H1 (cell line): ENCODE measurements around the gene ASAP3. TPM values are rescaled to one million over a fixed set of nuclear protein-coding genes. Genes with fewer than 3 reads are reported as not detected.

Source experiments
- CTCF ChIA-PET: fragments of 300-600 bp; sonication (Branson Sonifier 250); formaldehyde crosslinking; loops from one replicate; lab custom pipeline; 2021; ENCODE audit not compliant: partially characterized antibody; lab: Charles Lee
- POLR2A ChIA-PET: fragments of 300-600 bp; sonication (Branson Sonifier 250); formaldehyde crosslinking; loops from one replicate; lab custom pipeline; 2021; ENCODE audit warnings: inconsistent platforms; ENCODE audit not compliant: partially characterized antibody; lab: Charles Lee
- DNase-seq, 2 experiments: peaks; one replicate each; pipeline versions ENCODE4 v3.0.0 to v3.0.0-alpha.2; 2010 to 2022; ENCODE audit warnings: low spot score in 2 of 2, low read depth in 1 of 2, mixed read lengths in 1 of 2
- FAIRE-seq: peaks from 2 replicates; lab custom pipeline; 2011; peaks lifted over from hg19 to GRCh38; lab: Jason Lieb, UNC
- H2AFZ ChIP-seq: 2 replicates; pipeline ENCODE4 v1.8.1; 2012; ENCODE audit warnings: low read length, inconsistent platforms
- H2AK5ac ChIP-seq: 2 replicates; pipeline ENCODE4 v1.6.1; 2013; ENCODE audit warnings: low read depth, low read length
- H2BK120ac ChIP-seq: replicated peaks from 2 replicates; pipeline ENCODE3; 2013; ENCODE audit warnings: low read depth, low read length, inconsistent platforms
- H2BK12ac ChIP-seq: 2 replicates; pipeline ENCODE4 v1.6.1; 2013; ENCODE audit warnings: low read depth, low read length
- H2BK15ac ChIP-seq: 2 replicates; pipeline ENCODE4 v1.6.1; 2013; ENCODE audit warnings: low read length
- H2BK20ac ChIP-seq: 2 replicates; pipeline ENCODE4 v1.6.1; 2013; ENCODE audit warnings: low read length
- H2BK5ac ChIP-seq: 2 replicates; pipeline ENCODE4 v1.6.1; 2013; ENCODE audit warnings: low read depth, low read length
- H3K14ac ChIP-seq: 2 replicates; pipeline ENCODE4 v1.6.1; 2013; ENCODE audit warnings: inconsistent platforms; ENCODE audit not compliant: insufficient read length
- H3K18ac ChIP-seq: 2 replicates; pipeline ENCODE4 v1.6.1; 2013; ENCODE audit warnings: low read length; ENCODE audit errors: extremely low read depth
- H3K23ac ChIP-seq: 2 replicates; pipeline ENCODE4 v1.6.1; 2013; ENCODE audit warnings: inconsistent platforms; ENCODE audit not compliant: insufficient read length
- H3K23me2 ChIP-seq: 2 replicates; pipeline ENCODE4 v1.6.1; 2013; ENCODE audit warnings: low read depth, low read length
- H3K27ac ChIP-seq: 2 replicates; pipeline ENCODE4 v1.6.1; 2011; ENCODE audit warnings: low read depth, low read length, inconsistent platforms
- H3K27me3 ChIP-seq, 4 experiments: replicated peaks in 1 of 4; 1 replicate in 1 of 4; 2 replicates in 3 of 4; pipeline versions ENCODE4 v1.6.1 to v1.8.1; 2011 to 2013; ENCODE audit warnings: low read length in 3 of 4, mild to moderate bottlenecking in 3 of 4, inconsistent platforms in 2 of 4, mixed read lengths in 2 of 4, moderate library complexity in 1 of 4; ENCODE audit not compliant: control insufficient read depth in 3 of 4, insufficient read depth in 3 of 4; ENCODE audit errors: extremely low read depth in 1 of 4
- H3K36me3 ChIP-seq, 4 experiments: 2 replicates each; pipeline versions ENCODE4 v1.6.1 to v1.8.1; 2011 to 2013; ENCODE audit warnings: mild to moderate bottlenecking in 4 of 4, low read length in 3 of 4, moderate library complexity in 2 of 4, control low read depth in 1 of 4, inconsistent platforms in 1 of 4; ENCODE audit not compliant: insufficient read depth in 4 of 4, control insufficient read depth in 2 of 4
- H3K4ac ChIP-seq: replicated peaks from 2 replicates; pipeline ENCODE3; 2013; ENCODE audit warnings: low read length, low read depth, mixed read lengths, inconsistent platforms; ENCODE audit not compliant: insufficient read length
- H3K4me1 ChIP-seq, 4 experiments: replicated peaks in 1 of 4; 1 replicate in 1 of 4; 2 replicates in 3 of 4; pipeline versions ENCODE4 v1.6.1 to v1.8.1; 2011 to 2013; ENCODE audit warnings: low read length in 3 of 4, inconsistent platforms in 2 of 4, mixed read lengths in 1 of 4; ENCODE audit not compliant: insufficient read depth in 4 of 4, control insufficient read depth in 3 of 4
- H3K4me2 ChIP-seq, 2 experiments: 2 replicates each; pipeline versions ENCODE4 v1.6.1 to v1.8.1; 2011 to 2013; ENCODE audit warnings: low read depth in 2 of 2, low read length in 2 of 2, control low read depth in 1 of 2, inconsistent platforms in 1 of 2, mild to moderate bottlenecking in 1 of 2; ENCODE audit not compliant: insufficient read depth in 1 of 2
- H3K4me3 ChIP-seq, 4 experiments: fragments of 200-600, 300-600 bp in 1 of 4; sonication (generic), shearing (Covaris generic), sonication (Bioruptor Twin) in 1 of 4; 2 replicates each; pipeline versions ENCODE4 v1.5.1 to v1.8.1; 2011 to 2016; ENCODE audit warnings: low read length in 4 of 4, low read depth in 3 of 4, control low read depth in 2 of 4, inconsistent platforms in 2 of 4, mild to moderate bottlenecking in 2 of 4, mixed read lengths in 1 of 4, moderate library complexity in 1 of 4; ENCODE audit not compliant: insufficient read depth in 2 of 4; ENCODE audit errors: extremely low read depth in 1 of 4
- H3K56ac ChIP-seq: replicated peaks from 2 replicates; pipeline ENCODE3; 2013; ENCODE audit warnings: low read depth, mild to moderate bottlenecking, mixed read lengths, low read length, inconsistent platforms; ENCODE audit not compliant: insufficient read length
- H3K79me1 ChIP-seq: 2 replicates; pipeline ENCODE4 v1.6.1; 2013; ENCODE audit warnings: low read depth, low read length, control low read depth
- H3K79me2 ChIP-seq, 2 experiments: 2 replicates each; pipeline versions ENCODE4 v1.6.1 to v1.8.1; 2012 to 2013; ENCODE audit warnings: low read length in 2 of 2, mild to moderate bottlenecking in 2 of 2, inconsistent platforms in 1 of 2; ENCODE audit not compliant: insufficient read depth in 2 of 2, control insufficient read depth in 1 of 2
- H3K9ac ChIP-seq, 4 experiments: replicated peaks in 1 of 4; 1 replicate in 1 of 4; 2 replicates in 3 of 4; pipeline versions ENCODE4 v1.6.1 to v1.8.1; 2011 to 2013; ENCODE audit warnings: low read depth in 3 of 4, low read length in 3 of 4, control low read depth in 2 of 4, mild to moderate bottlenecking in 2 of 4, moderate library complexity in 2 of 4, inconsistent platforms in 1 of 4; ENCODE audit errors: extremely low read depth in 1 of 4
- H3K9me3 ChIP-seq, 2 experiments: 2 replicates each; pipeline versions ENCODE4 v1.6.1 to v1.8.1; 2012 to 2013; ENCODE audit warnings: mild to moderate bottlenecking in 2 of 2, moderate library complexity in 2 of 2, control low read depth in 1 of 2, inconsistent platforms in 1 of 2, low read depth in 1 of 2, low read length in 1 of 2, mixed read lengths in 1 of 2; ENCODE audit not compliant: insufficient read depth in 2 of 2
- H4K20me1 ChIP-seq, 2 experiments: replicated peaks in 1 of 2; 2 replicates each; pipeline versions ENCODE3 to v1.8.1; 2011 to 2013; ENCODE audit warnings: inconsistent platforms in 2 of 2, low read length in 2 of 2, mild to moderate bottlenecking in 1 of 2; ENCODE audit not compliant: insufficient read depth in 2 of 2, control insufficient read depth in 1 of 2
- H4K5ac ChIP-seq: 2 replicates; pipeline ENCODE4 v1.6.1; 2013; ENCODE audit warnings: low read length, low read depth, mixed read lengths, inconsistent platforms; ENCODE audit not compliant: insufficient read length
- H4K8ac ChIP-seq: 2 replicates; pipeline ENCODE4 v1.8.0; 2013; ENCODE audit warnings: mild to moderate bottlenecking, moderate library complexity, low read length, inconsistent platforms; ENCODE audit not compliant: insufficient read depth; ENCODE audit errors: extremely low read depth
- H4K91ac ChIP-seq: replicated peaks from 2 replicates; pipeline ENCODE3; 2013; ENCODE audit warnings: low read length, mixed read lengths, inconsistent platforms; ENCODE audit not compliant: insufficient read length
- NANOG ChIP-seq: IDR thresholded peaks from 2 replicates; pipeline ENCODE4 v1.6.1; 2011; ENCODE audit warnings: low read length, low read depth, mild to moderate bottlenecking, inconsistent platforms; ENCODE audit not compliant: insufficient read depth, poor library complexity, severe bottlenecking
- RBBP5 ChIP-seq: IDR thresholded peaks from 2 replicates; pipeline ENCODE4 v1.7.1; 2012; ENCODE audit warnings: low read depth, mild to moderate bottlenecking, inconsistent platforms, low read length, moderate library complexity, borderline replicate concordance
- SIRT6 ChIP-seq: IDR thresholded peaks from one replicate; pipeline ENCODE4 v1.7.1; 2012; ENCODE audit warnings: low read length, inconsistent platforms
- WGBS, 2 experiments: shearing (Covaris generic) in 1 of 2; methylation state at CpG; one replicate each; pipeline versions ENCODE4 v1.1.6 to v1.1.7; 2013 to 2015; ENCODE audit warnings: low lambda C conversion rate in 2 of 2, mixed read lengths in 2 of 2, inconsistent platforms in 1 of 2, low coverage in 1 of 2, missing lambda C conversion rate in 1 of 2; ENCODE audit not compliant: insufficient replicate concordance in 2 of 2, insufficient coverage in 1 of 2, insufficient read length in 1 of 2; ENCODE audit errors: extremely low coverage in 1 of 2, missing lambda C conversion rate in 1 of 2; 5-methylcytosine and 5-hydroxymethylcytosine counted together
- polyA plus RNA-seq, 7 experiments: library from polyadenylated mRNA; depleted of rRNA in 3 of 7; stranded (reverse) in 5 of 7; unstranded in 2 of 7; fragments of >200 nt in 5 of 7; fragments of 200-250 nt in 2 of 7; gene quantifications; 1 replicate in 5 of 7; 2 replicates in 1 of 7; 4 replicates in 1 of 7; pipeline versions ENCODE4 v1.2.1 to v1.2.3, GENCODE V29; 2011 to 2013; ENCODE audit warnings: missing spikeins in 2 of 7, mixed read lengths in 2 of 7
- total RNA-seq: library from RNA; stranded (reverse); fragmentation: NEBNext Ultra II Directional; extraction: Animal tissue kit (Norgen Biotek cat#: 25700); gene quantifications from 2 replicates; pipeline ENCODE4 v1.2.1, GENCODE V29; 2021

ASAP3 gene
- total and polyA plus RNA-seq, 2 of the 8 experiments (the other 6 are each of a cell fraction or from before 2014, with no cell fraction given), result 53.1 to 58.0 TPM

GRCh38 chr1:23480187-23481025, 3.6 kb downstream of the ASAP3 start:
- FAIRE-seq (no peak), DNase-seq (no peak)
- Histone ChIP-seq H2BK12ac (0 out of 2 replicates have a peak overlapping the region, but pooled peaks have one; percentile 27), H3K14ac (no peak overlapping the region), H3K23ac (no peak overlapping the region), H3K18ac (no peak overlapping the region), H2BK5ac (no peak overlapping the region), H3K36me3 (no peaks in the 10 kb centered on the region), H4K5ac (no peak overlapping the region), H3K4me3 (no peak overlapping the region), H3K79me1 (peaks cover 12% of the 10 kb centered on the region), H2BK20ac (0 out of 2 replicates have a peak overlapping the region, but pooled peaks have one; percentile 32), H2BK15ac (no peak overlapping the region), H3K4ac (no peak overlapping the region), H3K79me2 (peaks cover 0 to 43% of the 10 kb centered on the region in 2 experiments; a peak in 2 of 4 replicates), H3K56ac (no peak overlapping the region), H3K27ac (no peak overlapping the region), H3K27me3 (peaks cover 0 to 5% (median 2%) of the 10 kb centered on the region in 4 experiments; a peak in 4 of 7 replicates), H4K91ac (no peak overlapping the region), H2AK5ac (no peak overlapping the region), H4K8ac (no peak overlapping the region), H3K23me2 (peaks cover 15% of the 10 kb centered on the region), H3K9ac (no peak overlapping the region), H4K20me1 (peaks cover 13 to 26% of the 10 kb centered on the region in 2 experiments), H2AFZ (no peak overlapping the region), H3K4me2 (no peak overlapping the region), H3K4me1 (peaks cover 2 to 4% (median 3%) of the 10 kb centered on the region in 4 experiments; a peak in 6 of 7 replicates), H3K9me3 (no peaks in the 10 kb centered on the region), H2BK120ac (no peak overlapping the region)
- TF ChIP-seq SIRT6, result no peak
- no peak for TF ChIP-seq NANOG
- TF ChIP-seq RBBP5, result no peak
- CTCF ChIA-PET, result interaction anchor here (0.7 to 2.6 kb wide), 6 partner anchors 11 to 113 kb away, joined by 3 to 15 read pairs (median 4); no protein-coding TSS in a partner anchor
- 77% methylated on average over 4 of the region's 4 CpGs; no CpG with 5 or more reads in 1 of the 2 experiments for WGBS, 2 experiments
- POLR2A ChIA-PET, result interaction anchor here (1.3 to 1.4 kb wide), 2 partner anchors 10 to 14 kb away, joined by 3 to 4 read pairs; no protein-coding TSS in a partner anchor
